Sigmoid colon (tissue), 4 donors: Measurements from ENCODE around the gene PDZD7.

ENCODE experiments used
- EP300 ChIP-seq, 4 donors: sonication (generic); formaldehyde crosslinking; IDR thresholded peaks; one replicate each; pipeline ENCODE4 v1.6.1; 2017; ENCODE audit warnings: antibody characterized with exemption in 4 of 4
- POLR2AphosphoS5 ChIP-seq, 4 donors: sonication (generic); formaldehyde crosslinking; IDR thresholded peaks; one replicate each; pipeline ENCODE4 v1.6.1; 2017; ENCODE audit warnings: antibody characterized with exemption in 4 of 4

GRCh38 chr10:101005869-101006567 lies 24.9 kb downstream of the PDZD7 start:
- TF ChIP-seq POLR2AphosphoS5 (IDR thresholded peaks at IDR 0.05) (no peak), EP300 (IDR thresholded peaks at IDR 0.05) (no peak)
